Activated CD4-positive, alpha-beta memory T cell treated with anti-CD3 and anti-CD28 coated beads, Interleukin-2, amount 10 ng/mL, durations not matched to agents 7 days and 5 days (primary cell): ENCODE measurements around the gene HMCN2. TPM values are rescaled to one million over a fixed set of nuclear protein-coding genes. Genes with fewer than 3 reads are reported as not detected.

ENCODE experiments used
- CTCF ChIA-PET: fragments of 350-600 bp; sonication (Branson Sonifier 250); formaldehyde crosslinking; loops from one replicate; lab custom pipeline; 2021; ENCODE audit warnings: antibody characterized with exemption, inconsistent platforms; lab: Charles Lee
- POLR2A ChIA-PET: fragments of 350-600 bp; sonication (Branson Sonifier 250); formaldehyde crosslinking; loops from one replicate; lab custom pipeline; 2021; ENCODE audit warnings: antibody characterized with exemption; lab: Charles Lee
- DNase-seq: peaks from one replicate; pipeline ENCODE4 v3.0.0-alpha.2; 2020
- H3K27ac Mint-ChIP-seq: one replicate; pipeline ENCODE4 v1.8.0; 2021; ENCODE audit warnings: mild to moderate bottlenecking, mixed read lengths
- H3K27me3 Mint-ChIP-seq: one replicate; pipeline ENCODE4 v1.8.0; 2021; ENCODE audit warnings: mixed read lengths
- H3K36me3 Mint-ChIP-seq: one replicate; pipeline ENCODE4 v1.8.0; 2021; ENCODE audit warnings: low read depth, mixed read lengths
- H3K4me1 Mint-ChIP-seq: one replicate; pipeline ENCODE4 v1.8.0; 2021; ENCODE audit warnings: mixed read lengths
- H3K4me3 Mint-ChIP-seq: one replicate; pipeline ENCODE4 v1.8.0; 2021; ENCODE audit warnings: mild to moderate bottlenecking, mixed read lengths
- H3K9me3 Mint-ChIP-seq: one replicate; pipeline ENCODE4 v1.8.0; 2021; ENCODE audit warnings: mixed read lengths
- total RNA-seq, 2 experiments: library from RNA; stranded (reverse); gene quantifications; one replicate each; pipeline ENCODE4 v1.2.3, GENCODE V29; 2021

HMCN2 gene
- total RNA-seq, 2 experiments from 2014 or later = not detected

DNA sequence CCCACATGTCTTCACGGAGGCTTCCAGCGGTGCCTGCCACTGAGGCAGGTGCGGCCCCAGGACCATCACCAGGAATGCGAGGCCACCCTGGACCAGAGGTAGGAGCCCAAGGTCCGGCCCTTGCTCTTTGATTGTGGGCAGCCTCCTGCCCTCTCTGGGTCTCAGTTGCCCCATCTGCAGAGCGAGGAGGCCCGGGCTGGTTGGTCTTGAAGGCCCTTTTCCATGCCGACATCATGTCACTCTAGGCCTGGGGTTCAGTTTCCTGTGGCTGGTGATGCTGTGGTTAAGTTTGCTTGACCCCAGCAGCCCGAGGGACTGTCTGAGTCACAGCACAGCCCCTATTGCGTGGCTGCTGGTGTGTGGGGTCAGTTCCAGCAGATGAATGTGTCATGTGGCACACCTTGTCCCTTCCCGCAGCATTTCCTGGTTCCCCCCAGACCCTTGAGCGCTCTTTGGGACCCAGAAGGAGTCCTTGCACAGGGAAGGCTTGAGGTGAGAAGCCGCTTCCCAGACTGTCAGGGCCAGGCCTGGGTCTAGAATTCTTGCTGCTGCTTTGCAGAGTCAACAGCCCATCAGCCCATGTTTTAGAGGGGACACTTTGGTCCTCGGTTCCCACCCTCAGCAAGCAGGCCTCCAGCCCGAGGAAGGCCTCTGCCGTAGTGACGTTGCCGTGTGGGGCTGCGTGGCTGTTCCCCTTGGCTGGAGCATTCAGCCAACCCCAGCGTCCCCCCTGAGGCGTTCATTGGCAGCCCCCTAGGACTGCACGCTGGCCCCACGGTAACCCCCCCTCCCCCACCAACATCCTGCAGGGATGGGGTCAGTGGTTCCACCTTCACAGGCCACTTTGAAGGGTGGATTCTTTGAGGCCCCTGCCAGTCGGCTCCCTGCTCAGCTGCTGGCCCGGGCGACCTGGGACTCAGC, 31.0 kb upstream of the HMCN2 start:
- H3K36me3 Mint-ChIP-seq = peaks cover 1% of the 10 kb centered on the region
- H3K4me1 Mint-ChIP-seq = peaks cover 18% of the 10 kb centered on the region
- CTCF ChIA-PET = interaction anchor here (1.3 kb wide), 1 partner anchor 127 kb away, joined by 4 read pairs; no protein-coding TSS in a partner anchor
- POLR2A ChIA-PET = no interaction called here
- H3K27me3 Mint-ChIP-seq = no peaks in the 10 kb centered on the region
- no peak for DNase-seq
- H3K4me3 Mint-ChIP-seq = no peak overlapping the region
- no peaks in the 10 kb centered on the region for H3K9me3 Mint-ChIP-seq
- no peak overlapping the region for H3K27ac Mint-ChIP-seq

DNA sequence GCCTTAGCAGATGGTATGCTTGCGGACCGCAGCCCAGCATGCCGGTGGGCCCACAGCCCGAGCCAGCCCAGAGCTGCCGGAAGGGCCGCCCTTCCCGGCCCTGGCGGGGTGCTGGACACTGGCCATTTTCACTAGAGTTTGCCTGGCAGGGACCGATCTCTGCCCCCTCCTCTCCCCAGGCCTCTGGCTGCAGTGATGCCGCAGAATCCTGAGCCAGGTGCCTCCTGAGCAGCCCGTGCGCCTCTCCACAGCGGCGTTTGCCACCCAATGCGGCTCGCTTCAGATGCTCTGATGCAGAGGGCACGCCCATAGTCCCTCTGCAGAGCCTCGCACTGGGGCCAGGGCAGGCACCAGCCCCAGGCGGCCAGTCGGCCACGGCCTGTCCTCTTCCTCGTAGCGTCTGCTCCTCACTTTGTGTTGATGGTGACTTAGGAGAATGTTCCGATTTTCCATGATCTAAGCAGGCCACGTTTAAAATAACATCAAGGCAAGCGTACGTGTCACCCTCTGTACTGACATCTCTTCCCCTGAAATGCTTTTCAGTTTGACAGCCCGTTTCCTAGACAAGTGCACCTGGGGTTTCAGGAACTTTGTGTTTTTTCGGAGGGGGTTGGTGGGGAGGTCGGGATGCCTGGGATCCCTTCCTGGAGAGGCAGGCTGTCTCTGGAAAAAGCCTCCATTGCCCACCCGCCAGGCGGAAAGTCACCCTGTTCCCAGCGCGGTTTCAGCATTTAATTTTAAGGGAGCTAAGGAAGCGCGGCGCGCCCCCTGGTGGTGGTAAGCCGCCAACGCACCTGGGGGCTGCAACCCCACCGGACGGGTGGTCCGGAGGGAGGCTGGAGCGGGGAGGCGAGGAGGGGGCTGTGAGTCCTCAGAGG, 29.8 kb upstream of the HMCN2 start:
- H3K4me3 Mint-ChIP-seq = no peak overlapping the region
- no peaks in the 10 kb centered on the region for H3K9me3 Mint-ChIP-seq
- peaks cover 30% of the 10 kb centered on the region for H3K4me1 Mint-ChIP-seq
- no peak overlapping the region for H3K27ac Mint-ChIP-seq
- CTCF ChIA-PET = interaction anchor here (0.6 to 1.9 kb wide), 16 partner anchors 11 to 878 kb away, joined by 3 to 17 read pairs (median 4); no protein-coding TSS in a partner anchor
- peak; percentile 71 for DNase-seq
- POLR2A ChIA-PET = no interaction called here
- H3K27me3 Mint-ChIP-seq = no peaks in the 10 kb centered on the region
- H3K36me3 Mint-ChIP-seq = no peaks in the 10 kb centered on the region

DNA sequence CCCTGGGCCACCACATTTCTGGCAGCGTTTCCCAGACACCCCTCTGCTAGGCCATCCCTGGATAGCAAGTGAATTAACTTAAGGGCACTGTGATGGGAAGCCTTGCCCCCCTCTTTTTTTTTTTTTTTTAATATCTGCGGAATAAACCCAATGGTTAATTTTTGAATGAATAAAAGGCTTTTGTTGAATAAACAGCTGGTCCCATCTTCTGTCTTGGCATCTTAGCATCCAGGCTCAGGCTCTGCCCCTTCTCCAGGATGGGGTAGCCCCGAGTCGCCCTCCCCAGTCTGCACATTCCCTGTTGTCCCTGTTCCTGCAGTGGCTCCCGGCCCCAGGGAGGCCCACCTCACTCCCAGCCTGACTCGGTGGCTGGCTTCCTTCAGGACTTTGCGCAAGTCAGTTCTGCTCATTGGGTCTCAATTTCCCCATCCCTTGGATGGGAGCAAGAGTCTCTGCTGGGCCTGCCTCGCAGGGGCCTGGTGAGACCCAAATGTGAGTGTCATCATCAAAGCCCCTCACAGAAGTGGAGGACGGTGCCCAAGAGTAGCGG, 29.0 kb upstream of the HMCN2 start:
- no peaks in the 10 kb centered on the region for H3K9me3 Mint-ChIP-seq
- ChIA-PET POLR2A (no interaction called here), CTCF (interaction anchor here (0.7 to 1.9 kb wide), 15 partner anchors 10 to 136 kb away, joined by 3 to 17 read pairs (median 4); no protein-coding TSS in a partner anchor)
- H3K4me1 Mint-ChIP-seq = peaks cover 36% of the 10 kb centered on the region
- H3K36me3 Mint-ChIP-seq = no peaks in the 10 kb centered on the region
- H3K27ac Mint-ChIP-seq = no peak overlapping the region
- H3K27me3 Mint-ChIP-seq = no peaks in the 10 kb centered on the region
- H3K4me3 Mint-ChIP-seq = no peak overlapping the region
- DNase-seq = no peak

DNA sequence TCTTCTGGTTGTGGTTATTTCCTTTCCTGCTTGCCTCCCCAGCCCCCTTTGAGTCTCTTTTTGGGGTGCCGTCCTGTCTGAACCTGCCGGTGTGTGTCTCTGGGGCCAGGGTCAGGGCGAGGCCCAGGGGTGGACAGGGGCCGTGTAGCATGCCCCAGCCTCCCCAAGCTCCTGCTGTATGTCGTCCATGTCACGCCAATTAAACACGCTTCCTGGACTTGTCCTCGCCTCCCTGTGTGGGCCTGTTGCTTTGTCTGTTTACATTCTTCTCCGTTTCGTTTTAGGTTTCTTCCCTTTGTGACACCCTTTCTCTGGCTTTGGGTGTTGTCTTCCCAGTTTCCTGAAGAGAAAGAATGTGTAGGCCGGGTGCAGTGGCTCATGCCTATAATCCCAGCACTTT, 28.5 kb upstream of the HMCN2 start:
- Mint-ChIP-seq H3K27me3 (no peaks in the 10 kb centered on the region), H3K9me3 (no peaks in the 10 kb centered on the region), H3K27ac (no peak overlapping the region), H3K4me1 (peaks cover 36% of the 10 kb centered on the region), H3K36me3 (no peaks in the 10 kb centered on the region), H3K4me3 (no peak overlapping the region)
- ChIA-PET CTCF (interaction anchor here (1.1 to 10.9 kb wide), 10 partner anchors 15 to 511 kb away, joined by 3 to 75 read pairs (median 6); no protein-coding TSS in a partner anchor), POLR2A (no interaction called here)
- DNase-seq = no peak

DNA sequence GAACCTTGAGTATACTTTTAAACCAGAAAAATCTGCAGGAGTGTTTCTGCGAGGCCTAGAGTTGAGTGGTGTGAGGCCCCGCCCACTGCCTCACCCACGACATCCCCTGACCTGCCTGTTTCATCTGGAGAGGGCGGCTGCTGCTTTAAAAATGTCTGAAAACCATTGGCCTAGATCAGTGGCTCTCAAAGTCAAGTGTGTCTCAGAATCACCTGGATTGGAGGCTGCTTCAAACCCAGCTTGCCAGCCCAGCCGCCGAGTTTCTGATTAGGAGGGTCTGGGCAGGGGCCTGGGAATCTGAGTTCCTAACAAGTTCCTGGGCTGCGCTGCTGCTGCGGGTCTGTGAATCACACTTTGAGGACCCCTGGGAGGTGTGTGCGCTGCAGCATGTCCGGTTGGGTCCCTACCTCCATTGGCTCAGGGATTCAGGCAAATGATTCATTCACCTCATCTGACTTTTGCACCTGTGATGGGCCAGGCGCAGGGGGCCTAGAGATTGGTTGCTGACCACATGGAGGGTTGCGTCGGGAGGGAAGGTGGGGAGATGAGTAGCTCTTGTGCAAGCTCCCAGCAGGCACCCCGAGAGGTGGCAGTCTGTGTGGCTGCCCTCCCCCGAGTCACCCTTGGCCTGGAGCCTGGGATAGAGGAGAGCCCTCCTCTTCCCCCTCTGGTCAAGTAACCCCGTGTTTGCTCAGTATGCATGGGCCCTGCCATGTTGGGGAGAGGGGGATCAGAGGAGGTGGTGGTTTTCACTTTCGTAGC, 27.6 kb upstream of the HMCN2 start:
- no peak overlapping the region for H3K4me3 Mint-ChIP-seq
- H3K9me3 Mint-ChIP-seq = no peaks in the 10 kb centered on the region
- no peak for DNase-seq
- POLR2A ChIA-PET = no interaction called here
- H3K36me3 Mint-ChIP-seq = no peaks in the 10 kb centered on the region
- H3K27me3 Mint-ChIP-seq = no peaks in the 10 kb centered on the region
- CTCF ChIA-PET = interaction anchor here (0.6 to 10.9 kb wide), 4 partner anchors 21 to 512 kb away, joined by 3 to 75 read pairs (median 5); no protein-coding TSS in a partner anchor
- no peak overlapping the region for H3K27ac Mint-ChIP-seq
- H3K4me1 Mint-ChIP-seq = peaks cover 41% of the 10 kb centered on the region

DNA sequence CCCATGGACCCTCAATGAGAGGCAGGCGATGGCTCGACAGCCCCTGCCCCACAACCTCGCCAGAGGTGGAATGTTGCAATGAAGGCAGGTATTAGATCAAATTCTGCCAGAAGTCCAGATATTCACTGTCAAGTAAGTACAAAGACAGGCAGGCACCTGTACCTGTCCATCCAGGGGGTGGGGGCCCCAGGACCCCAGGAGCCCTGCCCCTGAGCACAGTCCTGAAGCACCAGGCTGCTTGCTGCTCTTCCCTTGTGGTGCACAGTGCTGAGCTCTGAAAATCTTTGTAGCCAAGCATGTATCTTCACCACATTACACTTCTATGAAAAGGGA, 26.2 kb upstream of the HMCN2 start:
- no peak for DNase-seq
- CTCF ChIA-PET = interaction anchor here (1.0 to 10.9 kb wide), 4 partner anchors 19 to 130 kb away, joined by 3 to 75 read pairs (median 5); no protein-coding TSS in a partner anchor
- Mint-ChIP-seq H3K4me3 (no peak overlapping the region), H3K36me3 (no peaks in the 10 kb centered on the region), H3K9me3 (no peaks in the 10 kb centered on the region), H3K27me3 (no peaks in the 10 kb centered on the region), H3K27ac (peak overlapping the region; percentile 63), H3K4me1 (peaks cover 45% of the 10 kb centered on the region)
- POLR2A ChIA-PET = interaction anchor here (0.9 to 2.0 kb wide), 3 partner anchors 111 to 294 kb away, joined by 3 to 10 read pairs (median 3); no protein-coding TSS in a partner anchor

DNA sequence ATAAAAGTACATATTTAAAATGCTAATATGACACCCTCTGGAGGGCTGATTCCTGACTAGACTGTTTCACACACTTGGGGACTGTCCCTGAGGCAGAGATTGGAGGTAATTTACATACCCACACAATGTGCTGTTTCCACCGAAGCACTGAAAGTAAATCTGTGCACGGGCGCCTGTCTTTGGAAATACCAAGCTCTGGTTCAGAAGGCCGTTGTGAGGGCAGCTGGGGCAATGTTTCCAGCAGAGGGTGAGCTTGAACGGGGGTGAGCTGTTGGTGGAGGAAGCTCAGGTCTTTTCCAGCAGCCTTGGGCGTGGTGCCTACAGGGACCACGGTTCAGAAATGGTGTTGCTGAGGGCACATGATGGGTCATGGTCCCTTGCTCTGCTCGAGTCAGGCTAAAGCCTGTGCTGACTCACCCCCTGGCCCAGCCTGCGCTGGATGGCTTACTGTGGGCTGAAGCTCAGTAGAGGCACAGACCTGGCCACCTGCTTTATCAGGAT, 25.8 kb upstream of the HMCN2 start:
- Mint-ChIP-seq H3K27me3 (no peaks in the 10 kb centered on the region), H3K27ac (peak overlapping the region; percentile 63), H3K9me3 (no peaks in the 10 kb centered on the region), H3K4me1 (peaks cover 45% of the 10 kb centered on the region), H3K36me3 (no peaks in the 10 kb centered on the region), H3K4me3 (no peak overlapping the region)
- POLR2A ChIA-PET = interaction anchor here (0.9 to 2.0 kb wide), 6 partner anchors 16 to 295 kb away, joined by 3 to 10 read pairs (median 4); no protein-coding TSS in a partner anchor
- CTCF ChIA-PET = interaction anchor here (1.0 to 10.9 kb wide), 6 partner anchors 13 to 502 kb away, joined by 3 to 75 read pairs (median 3); no protein-coding TSS in a partner anchor
- peak; percentile 35 for DNase-seq

DNA sequence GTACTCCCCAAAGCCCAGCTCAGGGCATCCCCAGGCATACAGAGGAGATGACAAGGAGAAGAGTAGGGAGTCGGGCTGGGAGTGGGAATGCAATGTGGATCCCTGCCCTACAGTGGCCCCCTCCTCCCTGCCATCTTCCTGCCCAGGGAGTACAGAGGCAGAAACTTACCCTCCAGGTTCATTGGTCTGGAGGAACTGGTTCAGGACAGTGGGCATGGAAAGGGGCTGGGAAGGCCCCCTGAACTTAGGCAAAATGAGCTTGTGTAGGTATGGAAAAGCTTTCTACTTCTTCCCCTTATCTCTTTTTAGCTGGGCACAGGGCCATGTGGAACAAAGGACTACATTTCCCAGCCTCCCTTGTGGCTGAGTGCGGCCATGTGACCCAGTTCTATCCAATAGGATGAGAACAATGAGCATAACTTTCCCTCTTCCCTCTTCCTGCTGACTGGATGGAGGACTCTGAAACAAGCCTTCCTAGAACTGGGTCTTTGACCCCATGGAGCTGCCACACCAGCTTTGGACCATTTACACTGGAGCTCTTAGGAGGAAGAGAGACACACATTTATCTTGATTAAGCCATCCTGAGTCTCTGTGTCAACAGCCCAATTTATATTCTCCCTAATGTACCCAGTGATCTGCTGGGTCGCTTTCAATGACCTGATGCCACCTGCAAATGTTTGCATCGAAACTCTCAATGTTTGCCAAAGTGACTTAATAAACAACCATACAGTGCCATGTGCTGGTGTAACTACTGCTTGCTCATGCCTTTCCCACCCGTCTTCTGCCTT, 25.0 kb upstream of the HMCN2 start:
- ChIA-PET POLR2A (interaction anchor here (0.9 to 2.0 kb wide), 6 partner anchors 15 to 296 kb away, joined by 3 to 10 read pairs (median 4); no protein-coding TSS in a partner anchor), CTCF (interaction anchor here (0.6 to 10.9 kb wide), 8 partner anchors 9 to 503 kb away, joined by 3 to 75 read pairs (median 3); no protein-coding TSS in a partner anchor)
- Mint-ChIP-seq H3K27ac (no peak overlapping the region), H3K9me3 (no peaks in the 10 kb centered on the region), H3K36me3 (no peaks in the 10 kb centered on the region), H3K27me3 (no peaks in the 10 kb centered on the region), H3K4me1 (peaks cover 45% of the 10 kb centered on the region), H3K4me3 (no peak overlapping the region)
- peak; percentile 49 for DNase-seq

DNA sequence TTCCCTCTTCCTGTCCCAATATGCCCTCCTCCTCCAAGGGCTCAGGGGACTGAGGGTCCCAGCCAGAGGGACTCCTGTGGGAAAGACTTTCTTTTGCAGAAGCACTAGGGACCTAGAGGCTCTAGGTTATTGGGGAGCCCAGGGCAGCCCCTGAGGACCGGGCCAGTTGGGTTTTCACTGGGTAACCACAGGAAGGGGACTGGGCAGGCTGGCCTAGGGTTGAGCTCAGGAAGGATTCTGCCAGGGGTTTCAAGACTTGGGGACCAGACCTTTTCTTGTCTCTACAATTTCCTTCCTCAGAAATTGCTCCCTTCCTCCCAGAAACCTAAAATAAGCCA, 24.4 kb upstream of the HMCN2 start:
- Mint-ChIP-seq H3K27me3 (no peaks in the 10 kb centered on the region), H3K4me3 (no peak overlapping the region), H3K36me3 (no peaks in the 10 kb centered on the region), H3K4me1 (peaks cover 42% of the 10 kb centered on the region), H3K9me3 (no peaks in the 10 kb centered on the region), H3K27ac (no peak overlapping the region)
- CTCF ChIA-PET = interaction anchor here (0.8 to 10.9 kb wide), 4 partner anchors 8 to 132 kb away, joined by 3 to 75 read pairs (median 6); no protein-coding TSS in a partner anchor
- POLR2A ChIA-PET = no interaction called here
- DNase-seq = no peak

DNA sequence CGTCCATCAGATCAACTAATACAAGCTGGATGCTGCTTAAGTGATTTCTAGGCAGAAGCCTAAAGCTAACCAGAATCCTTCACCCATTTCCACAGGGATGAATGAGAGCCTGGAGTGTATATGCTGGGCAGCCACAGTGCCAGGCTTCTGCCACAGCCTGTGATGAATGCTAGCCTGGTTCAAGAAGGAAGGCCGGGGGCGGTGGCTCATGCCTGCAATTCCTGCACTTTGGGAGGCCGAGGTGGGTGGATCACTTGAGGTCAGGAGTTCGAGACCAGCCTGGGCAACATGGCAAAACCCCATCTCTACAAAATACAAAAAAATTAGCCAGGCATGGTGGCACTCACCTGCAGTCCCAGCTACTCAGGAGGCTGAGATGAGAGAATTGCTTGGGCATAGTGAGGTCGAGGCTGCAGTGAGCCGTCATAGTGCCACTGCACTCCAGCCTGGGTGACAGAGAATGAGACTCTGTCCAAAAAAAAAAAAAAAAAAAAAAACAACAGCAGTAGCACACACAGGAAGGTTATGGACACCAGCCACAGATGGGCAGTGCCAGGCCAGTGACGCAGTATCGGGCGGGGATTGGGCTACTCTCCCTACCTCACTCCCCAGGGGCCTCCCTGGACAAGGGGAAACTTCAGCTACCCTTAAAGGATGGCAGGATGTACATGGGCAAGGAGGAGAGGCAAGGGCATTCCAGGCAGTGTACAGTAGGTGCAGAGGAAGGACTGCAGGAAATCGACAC, 23.1 kb upstream of the HMCN2 start:
- H3K9me3 Mint-ChIP-seq = no peaks in the 10 kb centered on the region
- peak overlapping the region; percentile 52 for H3K4me3 Mint-ChIP-seq
- H3K27ac Mint-ChIP-seq = peak overlapping the region; percentile 66
- DNase-seq = no peak
- H3K36me3 Mint-ChIP-seq = no peaks in the 10 kb centered on the region
- no peaks in the 10 kb centered on the region for H3K27me3 Mint-ChIP-seq
- CTCF ChIA-PET = interaction anchor here (0.7 to 10.9 kb wide), 8 partner anchors 14 to 656 kb away, joined by 3 to 75 read pairs (median 4); no protein-coding TSS in a partner anchor
- H3K4me1 Mint-ChIP-seq = peaks cover 42% of the 10 kb centered on the region
- POLR2A ChIA-PET = interaction anchor here (0.8 kb wide), 1 partner anchor 135 kb away, joined by 3 read pairs; no protein-coding TSS in a partner anchor
